Measurements from ENCODE around the gene MRPL40. TPM values are rescaled to one million over a fixed set of nuclear protein-coding genes. Genes with fewer than 3 reads are reported as not detected.
"Not testable (repeated sequence)": the region's sequence is repeated elsewhere in the genome, so short reads cannot be mapped to it uniquely, and the experiment has no call there.

Gene MRPL40
- total RNA-seq, 1 donor from 2014 or later, result 14.7 TPM

GRCh38 chr22:19442166-19442565, 9.8 kb downstream of the MRPL40 start:
- H3K27ac ChIP-seq, result no peak overlapping the region

GRCh38 chr22:19443544-19444211, 11.3 kb downstream of the MRPL40 start:
- peaks cover 3 to 18% of the 10 kb centered on the region in 2 donors for H3K4me1 ChIP-seq
- no peak for TF ChIP-seq CTCF (IDR thresholded peaks at IDR 0.05)
- no peak for DNase-seq (ENCODE audit: low spot score in 2 of 2)
- no peak overlapping the region for H3K27ac ChIP-seq
- H3K27me3 ChIP-seq, result no peaks in the 10 kb centered on the region
- H3K36me3 ChIP-seq, result peaks cover 12 to 35% of the 10 kb centered on the region in 2 donors
- no peak overlapping the region for H3K4me3 ChIP-seq
- intact Hi-C loops (cut with DNase I), result loop anchor here (10.0 kb wide), 1 partner anchor 411 kb away; the partner anchor contains the start of genes GNB1L and RTL10
- H3K9me3 ChIP-seq, result no peaks in the 10 kb centered on the region

More at GRCh38 chr22:19442166-19442565, 9.8 kb downstream of the MRPL40 start:
- peaks cover 12 to 39% of the 10 kb centered on the region in 2 donors for H3K36me3 ChIP-seq
- no peaks in the 10 kb centered on the region for H3K27me3 ChIP-seq
- no peak for TF ChIP-seq CTCF (IDR thresholded peaks at IDR 0.05)
- no peaks in the 10 kb centered on the region for H3K9me3 ChIP-seq
- no peak for DNase-seq (ENCODE audit: low spot score in 2 of 2)
- intact Hi-C loops (cut with DNase I), result loop anchor here (10.0 kb wide), 1 partner anchor 413 kb away; the partner anchor contains the start of genes GNB1L and RTL10
- H3K4me3 ChIP-seq, result no peak overlapping the region
- peaks cover 3 to 9% of the 10 kb centered on the region in 2 donors for H3K4me1 ChIP-seq

GRCh38 chr22:19445279-19445982, 13.1 kb downstream of the MRPL40 start:
- not testable (repeated sequence) for H3K9me3 ChIP-seq; H3K4me3 ChIP-seq; H3K27ac ChIP-seq; H3K27me3 ChIP-seq; DNase-seq (ENCODE audit: low spot score in 2 of 2)
- H3K36me3 ChIP-seq, result peaks cover 12 to 33% of the 10 kb centered on the region in 2 donors
- H3K4me1 ChIP-seq, result peaks cover 3 to 18% of the 10 kb centered on the region in 2 donors
- intact Hi-C loops (cut with DNase I), result loop anchor here (10.0 kb wide), 1 partner anchor 409 kb away; the partner anchor contains the start of genes GNB1L and RTL10

GRCh38 chr22:19446603-19447329, 14.4 kb downstream of the MRPL40 start:
- intact Hi-C loops (cut with DNase I), result loop anchor here (1.0 to 10.0 kb wide), 4 partner anchors 14 to 408 kb away; partner anchors contain the start of genes CDC45, GNB1L, MRPL40 and RTL10
- H3K4me3 ChIP-seq, result peak overlapping the region; percentile 80 to 91
- peak overlapping the region; percentile 86 to 89 for H3K27ac ChIP-seq
- H3K27me3 ChIP-seq, result no peaks in the 10 kb centered on the region
- no peak for DNase-seq (ENCODE audit: low spot score in 2 of 2)
- no peak for TF ChIP-seq CTCF (IDR thresholded peaks at IDR 0.05)
- peaks cover 19 to 30% of the 10 kb centered on the region in 2 donors for H3K36me3 ChIP-seq
- no peaks in the 10 kb centered on the region for H3K9me3 ChIP-seq
- H3K4me1 ChIP-seq, result peaks cover 3 to 18% of the 10 kb centered on the region in 2 donors

GRCh38 chr22:19447330-19448075, 15.2 kb downstream of the MRPL40 start, which contains the start of gene C22orf39:
Gene C22orf39 (minus strand): TSS chr22:19447711. CDS start chr22:19447688, 23 bp downstream.
- no peak for TF ChIP-seq CTCF (IDR thresholded peaks at IDR 0.05)
- intact Hi-C loops (cut with DNase I), result loop anchor here (1.0 to 10.0 kb wide), 4 partner anchors 15 to 407 kb away; partner anchors contain the start of genes CDC45, GNB1L, MRPL40 and RTL10

More at GRCh38 chr22:19447330-19448075, 15.2 kb downstream of the MRPL40 start, which contains the start of gene C22orf39:
- Histone ChIP-seq H3K4me3 (peak within 1 kb of the TSS; percentile 80 to 91), H3K36me3 (peaks cover 26 to 33% of the 10 kb centered on the region in 2 donors), H3K27ac (peak within 1 kb of the TSS; percentile 86 to 89), H3K9me3 (no peaks in the 10 kb centered on the region), H3K27me3 (no peaks in the 10 kb centered on the region), H3K4me1 (peaks cover 3 to 18% of the 10 kb centered on the region in 2 donors)
- peak; percentile 75 to 93 for DNase-seq (ENCODE audit: low spot score in 2 of 2)

All from ascending aorta (tissue), 2 donors.